GM21447 (cell line): ENCODE data around the gene PIP4K2C.

Source experiments
- ATAC-seq: cut with Tn5 transposase; IDR thresholded peaks from one replicate; pipeline ENCODE4 v1.9.1; 2021; ENCODE audit not compliant: unreplicated experiment

Gene PIP4K2C

GRCh38 chr12:57620936-57621496 is 30.0 kb downstream of the PIP4K2C start:
- no peak for ATAC-seq

- ATAC-seq, result no peak
Measured at GRCh38 chr12:57621497-57622292, 30.7 kb downstream of the PIP4K2C start.

GRCh38 chr12:57622293-57623245 is 31.6 kb downstream of the PIP4K2C start:
- no peak for ATAC-seq

- ATAC-seq, result no peak
Measured at GRCh38 chr12:57623385-57623784, 32.4 kb downstream of the PIP4K2C start.

- ATAC-seq, result no peak
Measured at GRCh38 chr12:57623811-57624390, 32.9 kb downstream of the PIP4K2C start.

- no peak for ATAC-seq
Measured at GRCh38 chr12:57624441-57625220, 33.6 kb downstream of the PIP4K2C start.

GRCh38 chr12:57625261-57626032 is 34.5 kb downstream of the PIP4K2C start:
- no peak for ATAC-seq

GRCh38 chr12:57626111-57626920 is 35.3 kb downstream of the PIP4K2C start:
- ATAC-seq, result no peak

- ATAC-seq, result no peak
Measured at GRCh38 chr12:57626921-57627445, 36.0 kb downstream of the PIP4K2C start.

GRCh38 chr12:57627501-57628279 is 36.7 kb downstream of the PIP4K2C start:
- ATAC-seq, result no peak

- ATAC-seq, result no peak
Measured at GRCh38 chr12:57628280-57629191, 37.5 kb downstream of the PIP4K2C start.

GRCh38 chr12:57629897-57630471 is 39.0 kb downstream of the PIP4K2C start:
- ATAC-seq, result no peak

- ATAC-seq, result no peak
Measured at GRCh38 chr12:57630891-57631433, 40.0 kb downstream of the PIP4K2C start.

- no peak for ATAC-seq
Measured at GRCh38 chr12:57631566-57632072, 40.6 kb downstream of the PIP4K2C start.

GRCh38 chr12:57632073-57632957 is 41.3 kb downstream of the PIP4K2C start:
- ATAC-seq, result no peak
